ENCODE measurements around the gene SEMA4A. TPM values are rescaled to one million over a fixed set of nuclear protein-coding genes. Genes with fewer than 3 reads are reported as not detected.

SEMA4A gene
- total and polyA plus RNA-seq, 2 of the 8 experiments (the other 6 are each of a cell fraction or from before 2014, with no cell fraction given) = 7.3 to 10.6 TPM

DNA sequence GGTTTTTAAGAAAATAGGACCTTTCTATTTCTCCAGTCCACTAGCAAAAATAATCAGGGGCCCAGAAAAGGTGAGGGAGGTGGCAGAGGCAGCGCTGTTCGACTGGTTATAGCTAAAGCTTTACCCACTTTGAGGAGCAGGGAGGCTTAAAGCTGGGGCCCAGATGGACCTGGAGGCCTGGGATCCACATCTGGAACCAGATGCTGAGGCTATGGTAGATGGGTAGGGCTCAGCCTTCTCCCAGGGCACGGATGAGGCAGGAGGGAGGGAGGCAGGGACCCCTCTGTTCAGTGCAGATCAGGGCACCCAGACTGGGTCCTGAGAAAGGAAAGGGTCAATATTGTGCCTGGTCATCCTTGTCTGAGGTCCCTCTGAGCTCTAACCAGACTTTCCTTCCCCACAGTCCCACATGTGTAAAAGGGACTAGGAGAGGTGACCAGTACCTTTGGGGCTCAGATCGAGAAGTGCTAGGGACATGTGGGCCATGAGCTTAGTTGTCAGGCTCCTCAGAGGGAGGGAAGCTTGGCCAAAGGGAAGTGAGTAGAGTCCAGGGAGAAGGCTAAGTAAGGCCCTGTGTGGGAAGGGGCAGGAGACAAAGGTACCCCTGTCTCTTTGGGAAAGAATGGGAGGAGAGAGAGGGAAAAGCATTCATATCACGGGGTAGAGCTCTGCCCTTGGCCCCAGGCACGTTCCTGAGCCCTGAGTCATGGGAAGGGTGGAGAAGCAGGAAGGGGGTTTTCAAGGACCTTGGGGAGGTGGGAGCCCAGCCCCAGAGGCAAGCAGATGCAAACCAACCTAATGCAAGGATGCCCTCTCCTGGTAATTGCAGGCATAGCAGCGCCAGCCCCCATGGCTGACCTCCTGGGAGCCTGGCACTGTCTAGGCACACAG lies 23.5 kb upstream of the SEMA4A start (continued):
- TF ChIP-seq, protein P1, sequence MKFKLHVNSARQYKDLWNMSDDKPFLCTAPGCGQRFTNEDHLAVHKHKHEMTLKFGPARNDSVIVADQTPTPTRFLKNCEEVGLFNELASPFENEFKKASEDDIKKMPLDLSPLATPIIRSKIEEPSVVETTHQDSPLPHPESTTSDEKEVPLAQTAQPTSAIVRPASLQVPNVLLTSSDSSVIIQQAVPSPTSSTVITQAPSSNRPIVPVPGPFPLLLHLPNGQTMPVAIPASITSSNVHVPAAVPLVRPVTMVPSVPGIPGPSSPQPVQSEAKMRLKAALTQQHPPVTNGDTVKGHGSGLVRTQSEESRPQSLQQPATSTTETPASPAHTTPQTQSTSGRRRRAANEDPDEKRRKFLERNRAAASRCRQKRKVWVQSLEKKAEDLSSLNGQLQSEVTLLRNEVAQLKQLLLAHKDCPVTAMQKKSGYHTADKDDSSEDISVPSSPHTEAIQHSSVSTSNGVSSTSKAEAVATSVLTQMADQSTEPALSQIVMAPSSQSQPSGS (IDR thresholded peaks at IDR 0.05; ENCODE audit: low read length) = peak; percentile 88
- TF ChIP-seq, protein P2, sequence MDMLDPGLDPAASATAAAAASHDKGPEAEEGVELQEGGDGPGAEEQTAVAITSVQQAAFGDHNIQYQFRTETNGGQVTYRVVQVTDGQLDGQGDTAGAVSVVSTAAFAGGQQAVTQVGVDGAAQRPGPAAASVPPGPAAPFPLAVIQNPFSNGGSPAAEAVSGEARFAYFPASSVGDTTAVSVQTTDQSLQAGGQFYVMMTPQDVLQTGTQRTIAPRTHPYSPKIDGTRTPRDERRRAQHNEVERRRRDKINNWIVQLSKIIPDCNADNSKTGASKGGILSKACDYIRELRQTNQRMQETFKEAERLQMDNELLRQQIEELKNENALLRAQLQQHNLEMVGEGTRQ (IDR thresholded peaks at IDR 0.05; ENCODE audit: low read length) = no peak; the same call in 1 of the 2 replicates
